ENCODE results near the gene ABCC4.

- TF ChIP-seq EZH2 (IDR thresholded peaks at IDR 0.05; ENCODE audit: borderline replicate concordance, insufficient read depth, low read depth, low read length, poor library complexity, severe bottlenecking) (no peak), CTCF (IDR thresholded peaks at IDR 0.05) (no peak)
These were observed 22.8 kb upstream of the ABCC4 start for GRCh38 chr13:95323930-95324662.
